ENCODE measurements around the gene MAP3K21.

MAP3K21 gene

DNA sequence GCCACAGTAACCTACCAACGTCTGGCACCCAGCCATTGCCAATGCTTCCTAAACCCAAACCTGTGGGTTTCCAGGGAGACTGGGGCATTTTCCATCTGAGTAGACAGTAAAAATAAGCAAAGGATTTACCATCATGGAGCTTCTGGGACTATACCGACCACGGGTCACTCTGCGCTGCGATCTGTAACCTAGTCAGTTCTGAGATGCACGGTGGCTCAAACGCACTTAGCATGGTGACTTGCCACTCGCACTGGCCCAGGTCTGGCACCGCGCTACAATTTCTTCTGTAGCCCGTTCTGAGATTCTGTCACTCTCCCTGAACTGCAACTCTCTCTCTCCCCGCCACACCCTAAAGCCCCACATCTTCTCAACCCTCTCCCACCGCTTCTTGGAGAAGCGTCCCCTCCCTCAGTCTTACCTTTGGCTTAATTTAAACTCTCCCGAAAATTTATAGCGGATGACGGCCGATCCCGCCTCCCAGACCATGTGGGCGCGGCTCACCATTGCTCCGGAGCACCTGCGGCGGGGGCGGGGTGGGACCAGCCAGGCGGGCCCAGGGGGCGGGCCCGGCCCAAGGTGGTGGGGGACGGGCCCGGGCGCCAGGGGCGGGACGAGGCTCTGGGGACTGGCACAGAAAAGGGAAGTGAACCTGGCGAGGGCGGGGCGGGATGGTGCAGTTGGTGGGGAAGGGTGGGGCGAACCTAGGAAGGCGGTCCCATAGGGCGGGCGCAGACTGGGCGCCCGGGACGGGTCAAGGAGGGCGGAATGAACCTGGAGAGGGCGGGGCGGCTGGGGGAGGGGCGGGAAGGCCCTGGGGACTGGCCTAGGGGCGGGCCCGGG, 493 bp upstream of the MAP3K21 start:
- peak; percentile 97 for DNase-seq

DNA sequence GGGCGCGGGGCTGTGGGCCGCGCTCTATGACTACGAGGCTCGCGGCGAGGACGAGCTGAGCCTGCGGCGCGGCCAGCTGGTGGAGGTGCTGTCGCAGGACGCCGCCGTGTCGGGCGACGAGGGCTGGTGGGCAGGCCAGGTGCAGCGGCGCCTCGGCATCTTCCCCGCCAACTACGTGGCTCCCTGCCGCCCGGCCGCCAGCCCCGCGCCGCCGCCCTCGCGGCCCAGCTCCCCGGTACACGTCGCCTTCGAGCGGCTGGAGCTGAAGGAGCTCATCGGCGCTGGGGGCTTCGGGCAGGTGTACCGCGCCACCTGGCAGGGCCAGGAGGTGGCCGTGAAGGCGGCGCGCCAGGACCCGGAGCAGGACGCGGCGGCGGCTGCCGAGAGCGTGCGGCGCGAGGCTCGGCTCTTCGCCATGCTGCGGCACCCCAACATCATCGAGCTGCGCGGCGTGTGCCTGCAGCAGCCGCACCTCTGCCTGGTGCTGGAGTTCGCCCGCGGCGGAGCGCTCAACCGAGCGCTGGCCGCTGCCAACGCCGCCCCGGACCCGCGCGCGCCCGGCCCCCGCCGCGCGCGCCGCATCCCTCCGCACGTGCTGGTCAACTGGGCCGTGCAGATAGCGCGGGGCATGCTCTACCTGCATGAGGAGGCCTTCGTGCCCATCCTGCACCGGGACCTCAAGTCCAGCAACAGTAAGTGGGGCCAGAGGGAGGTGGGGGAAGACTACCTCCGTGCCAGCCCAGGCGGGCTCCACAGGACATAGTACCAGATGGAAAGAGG, 808 bp downstream of the MAP3K21 start:
- DNase-seq, result peak; percentile 61

DNA sequence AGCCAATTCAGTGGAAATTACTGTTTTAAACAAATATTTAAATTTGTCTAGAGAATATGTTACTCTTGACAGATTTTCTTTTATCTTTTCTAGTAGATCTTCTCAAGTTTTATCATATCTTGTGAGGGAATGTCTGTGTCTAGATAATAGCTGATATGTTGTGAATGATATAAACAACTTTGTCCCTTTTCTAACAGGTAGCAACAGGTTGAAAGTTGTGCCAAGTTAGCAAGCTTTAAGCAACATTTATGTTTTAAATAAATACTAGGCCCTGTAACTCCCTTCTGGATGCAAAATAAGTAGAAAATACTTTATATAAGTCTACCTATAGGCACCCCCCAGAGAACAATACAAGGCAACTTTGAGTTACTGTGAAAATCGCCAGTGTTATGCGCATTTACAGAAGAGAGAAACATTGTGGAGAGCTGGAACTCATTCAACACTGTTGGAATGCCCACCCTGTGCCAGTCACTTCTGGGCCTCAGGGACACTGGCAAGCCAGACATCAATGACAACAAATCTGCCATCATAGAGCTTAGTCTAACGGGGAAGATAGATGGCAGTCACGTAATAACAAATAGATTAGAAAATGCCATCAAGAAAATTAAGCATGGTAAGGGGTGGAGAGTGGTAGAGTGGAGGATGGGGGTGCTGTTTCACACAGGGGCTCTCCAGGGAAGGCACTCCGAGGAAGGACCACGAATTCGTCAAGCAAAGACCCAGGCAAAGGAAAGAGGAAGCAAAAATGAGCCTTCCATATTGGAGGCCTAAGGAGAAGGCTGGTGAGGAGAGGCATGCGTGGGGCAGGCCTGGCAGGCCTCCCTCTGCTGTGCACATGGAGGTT, 4.4 kb downstream of the MAP3K21 start:
- DNase-seq, result no peak

DNA sequence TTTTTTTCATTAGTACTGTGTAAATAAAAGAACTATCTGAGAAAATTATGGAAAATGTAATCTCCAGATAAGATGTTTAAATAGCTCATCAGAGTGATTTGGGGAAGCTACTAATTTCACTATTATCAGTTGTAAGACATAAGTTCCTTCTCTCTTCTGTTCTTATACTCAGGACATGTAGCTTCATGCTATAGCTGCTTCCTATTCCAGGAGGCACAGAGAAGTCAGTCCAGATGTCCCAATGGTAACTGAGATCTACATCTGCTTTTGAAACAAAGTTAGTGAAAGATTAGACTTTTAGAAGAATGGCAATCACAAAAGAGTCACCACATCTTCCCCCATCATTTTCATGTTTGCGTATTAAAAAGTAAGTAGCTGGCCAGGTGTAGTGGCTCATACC, 5.6 kb downstream of the MAP3K21 start:
- peak; percentile 36 for DNase-seq

DNA sequence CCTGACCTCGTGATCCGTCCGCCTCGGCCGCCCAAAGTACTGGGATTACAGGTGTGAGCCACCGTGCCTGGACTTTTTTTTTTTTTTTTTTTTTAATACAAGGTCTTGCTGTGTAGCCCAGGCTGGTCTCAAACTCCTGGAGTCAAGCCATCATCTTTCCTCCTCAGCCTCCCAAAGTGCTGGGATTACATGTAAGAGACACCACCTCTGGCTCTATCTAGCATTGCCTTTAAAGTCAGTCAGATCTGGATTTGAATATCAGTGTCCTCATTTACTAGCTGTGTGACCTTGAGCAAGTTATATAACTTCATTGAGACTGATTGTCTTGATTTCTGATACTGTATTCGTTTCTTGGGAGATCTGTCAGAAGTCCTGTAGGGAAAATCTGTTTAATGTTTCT, 6.6 kb downstream of the MAP3K21 start:
- DNase-seq, result no peak

DNA sequence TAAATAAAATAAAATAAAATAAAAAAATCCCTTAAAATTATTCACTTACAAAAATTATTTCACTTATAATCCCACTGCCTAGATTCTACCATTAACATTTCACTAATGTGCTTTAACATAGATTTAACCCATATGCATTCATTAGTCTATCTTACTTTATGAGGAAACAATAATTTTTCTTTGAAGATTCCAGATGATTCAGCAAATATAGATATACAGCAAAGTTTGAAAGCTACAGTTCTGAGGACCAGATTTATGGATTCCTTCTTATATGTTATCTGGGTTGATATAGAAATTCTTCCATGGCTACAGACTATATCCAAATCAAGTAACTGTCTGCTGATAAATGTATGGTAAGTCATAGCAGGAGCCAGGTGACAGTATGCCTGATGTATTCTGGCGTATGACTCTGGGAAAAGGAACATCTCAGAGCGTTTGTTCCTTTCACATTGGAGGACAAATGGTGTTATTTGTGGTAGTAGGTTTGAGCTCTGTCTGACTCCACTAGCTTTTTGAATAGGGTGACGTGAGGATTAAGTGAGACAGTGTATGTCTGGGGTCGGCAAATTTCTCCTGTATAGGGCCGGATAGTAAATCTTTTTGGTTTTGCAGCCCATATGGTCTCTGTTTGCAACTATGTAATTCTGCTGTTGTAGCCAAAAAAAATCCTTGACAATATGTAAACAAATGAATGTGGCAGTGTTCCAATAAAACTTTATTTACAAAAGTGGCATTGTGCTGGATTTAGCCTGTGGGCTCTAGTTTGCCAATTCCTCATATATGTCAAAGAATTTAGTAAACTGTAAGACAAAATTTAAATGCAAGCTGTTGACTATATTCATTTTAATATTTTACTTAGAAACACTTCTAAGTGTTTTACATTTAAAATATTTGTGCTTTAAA, 9.3 kb downstream of the MAP3K21 start:
- no peak for DNase-seq

DNA sequence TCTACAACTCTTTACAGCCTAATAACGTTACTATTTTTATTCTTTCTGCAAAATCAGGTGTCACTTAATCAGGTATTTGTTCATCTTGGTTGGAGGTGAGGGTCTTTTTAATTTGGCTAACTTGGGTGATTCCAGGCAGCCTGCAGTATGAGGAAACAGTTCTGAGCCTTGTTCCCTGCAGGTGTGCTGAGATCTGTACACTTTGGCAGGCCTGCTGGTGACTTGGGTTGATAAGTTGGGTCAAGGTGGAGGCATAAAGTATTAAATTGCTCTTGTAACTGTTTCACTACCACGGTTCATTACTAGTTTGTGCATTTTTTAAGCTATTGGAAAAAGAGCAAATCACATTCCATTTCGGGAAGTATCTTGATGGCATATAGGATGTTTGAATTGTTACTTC, 10.0 kb downstream of the MAP3K21 start:
- DNase-seq, result no peak

DNA sequence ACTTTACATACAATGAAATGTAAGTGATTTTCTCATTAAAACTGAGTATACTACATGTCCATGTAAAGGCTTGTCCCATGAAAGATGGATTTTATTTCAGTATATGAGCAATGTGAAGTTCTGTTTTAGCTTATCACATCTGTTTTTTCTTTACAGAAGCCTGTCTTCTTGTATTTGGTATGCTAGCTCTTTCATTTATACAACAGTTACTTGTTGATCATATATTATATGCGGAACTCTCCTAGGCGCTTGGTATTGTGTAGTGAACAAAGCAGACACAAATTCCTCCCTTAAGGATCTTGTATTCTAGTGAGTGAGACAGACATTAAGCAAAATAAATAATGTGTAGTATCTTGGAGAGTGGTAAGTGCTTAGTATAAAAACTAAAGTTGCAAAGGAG, 10.6 kb downstream of the MAP3K21 start:
- DNase-seq, result no peak

DNA sequence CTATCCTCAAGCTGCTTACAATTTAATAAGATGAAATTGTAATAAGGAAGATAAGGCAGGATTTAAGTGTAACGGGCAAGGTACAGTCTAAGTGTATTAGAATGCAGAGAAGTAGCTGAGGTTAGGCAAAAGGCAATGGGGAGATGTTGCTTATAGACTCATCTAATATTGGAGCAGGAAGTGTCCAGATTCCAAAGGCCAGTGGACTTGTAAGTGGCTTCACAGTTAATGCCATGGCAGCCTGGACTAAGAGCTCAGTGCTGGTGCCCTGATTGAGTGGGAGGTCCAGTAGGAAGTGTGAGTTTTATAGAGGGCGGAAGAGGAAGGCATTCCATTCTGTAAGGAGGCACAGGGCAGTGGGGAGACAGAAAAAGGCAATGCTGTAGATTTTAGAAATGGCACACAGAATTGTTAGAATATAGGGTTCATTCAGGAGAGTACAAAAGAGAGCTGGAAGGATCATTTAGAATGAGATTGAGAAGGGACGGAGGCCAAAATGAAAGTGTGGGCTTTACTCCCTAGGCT, 12.6 kb downstream of the MAP3K21 start:
- no peak for DNase-seq

DNA sequence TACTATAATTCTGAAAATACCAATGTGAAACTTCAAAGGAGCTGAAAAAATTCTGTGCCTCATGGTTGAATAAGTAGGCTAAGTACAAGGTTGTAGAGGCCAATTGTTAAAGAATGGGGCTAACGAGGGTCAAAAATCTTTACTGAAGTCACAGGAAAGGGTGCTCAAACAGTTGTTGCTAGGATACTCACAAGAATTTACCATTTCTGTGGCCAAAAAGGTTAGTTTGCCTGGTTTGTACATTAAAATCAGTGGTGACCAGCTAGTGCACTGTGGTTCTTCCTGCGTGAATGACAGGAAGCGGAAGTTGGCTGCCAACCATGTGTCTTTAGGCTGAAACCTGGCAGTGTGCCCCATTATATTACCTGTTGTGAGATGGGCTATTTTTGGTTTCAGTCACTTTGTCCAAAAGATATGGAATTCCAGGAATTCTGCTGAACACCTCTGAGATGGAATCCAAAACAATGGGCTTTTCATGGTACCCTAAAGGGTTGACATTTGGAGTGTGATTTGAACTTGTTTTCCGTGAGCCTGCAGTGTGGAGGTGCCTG, 13.5 kb downstream of the MAP3K21 start:
- peak; percentile 47 for DNase-seq

DNA sequence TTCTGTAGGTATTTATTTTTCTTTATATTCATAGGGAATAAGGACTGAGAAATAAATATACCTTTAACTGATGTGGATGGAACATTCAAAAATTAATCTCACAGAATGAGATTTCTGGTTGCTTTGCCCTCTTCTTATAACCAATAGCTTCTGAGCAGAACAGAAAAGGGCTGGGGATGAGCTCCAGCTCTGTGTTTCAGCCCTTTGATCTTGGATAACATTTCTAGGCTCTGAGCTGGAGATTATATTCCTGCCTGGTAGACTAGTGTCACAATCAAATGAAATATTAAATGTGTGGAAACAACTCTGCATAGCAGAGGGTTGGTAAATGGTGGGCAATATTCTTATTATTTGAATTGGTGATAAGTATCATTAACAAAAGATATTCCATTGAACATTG, 14.6 kb downstream of the MAP3K21 start:
- no peak for DNase-seq

DNA sequence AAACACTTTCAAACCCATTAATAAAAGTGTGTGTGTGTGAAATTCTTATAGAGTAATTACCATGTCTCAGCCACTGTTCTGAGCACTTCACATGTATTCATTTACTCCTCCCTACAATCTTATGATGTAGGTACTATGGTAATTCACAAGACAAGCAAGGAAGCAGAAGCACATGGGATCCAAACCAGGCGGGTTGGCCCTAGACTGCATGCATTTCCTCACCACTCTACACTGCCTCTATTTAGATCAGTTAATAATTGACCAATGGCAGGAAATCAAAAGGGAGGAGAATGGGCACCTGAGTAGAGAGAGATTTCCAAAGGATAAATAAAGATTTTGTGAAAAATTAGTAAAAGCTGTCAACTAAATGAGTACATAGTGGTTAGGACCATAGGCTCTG, 15.7 kb downstream of the MAP3K21 start:
- no peak for DNase-seq

DNA sequence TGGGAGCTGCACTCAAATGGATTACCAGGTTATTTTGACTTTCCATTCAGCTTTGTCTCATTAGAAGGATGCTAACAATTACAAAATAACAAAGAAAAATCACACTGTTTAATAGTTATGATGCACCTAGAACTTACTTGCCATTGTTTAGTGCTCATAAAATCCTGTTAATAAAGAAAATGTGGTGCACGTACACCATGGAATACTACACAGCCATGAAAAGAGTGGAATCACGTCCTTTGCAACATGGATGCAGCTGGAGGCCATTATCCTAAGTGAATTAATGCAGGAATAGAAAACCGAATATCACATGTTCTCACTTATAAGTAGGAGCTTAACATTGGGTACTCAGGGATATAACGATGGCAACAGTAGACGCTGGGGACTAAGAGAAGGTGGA, 19.8 kb downstream of the MAP3K21 start:
- no peak for DNase-seq

DNA sequence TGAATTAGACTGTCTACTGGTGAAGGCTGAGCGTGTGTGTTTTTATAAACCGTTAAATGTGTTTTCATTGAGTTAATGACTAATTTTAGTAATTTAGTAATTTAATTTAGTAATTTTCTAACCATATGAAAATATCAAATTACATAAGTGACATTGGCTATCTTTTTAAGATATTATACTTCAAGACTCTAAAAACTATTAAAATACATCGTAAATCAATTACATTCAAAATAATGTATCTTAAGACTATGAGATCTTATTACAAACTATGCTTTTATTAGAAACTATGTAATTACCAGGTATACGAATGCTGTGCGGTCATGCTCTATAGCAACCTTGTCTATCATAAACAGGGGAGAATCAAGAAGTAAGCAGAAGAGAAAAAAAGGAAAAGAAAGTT, 21.6 kb downstream of the MAP3K21 start:
- DNase-seq, result no peak

DNA sequence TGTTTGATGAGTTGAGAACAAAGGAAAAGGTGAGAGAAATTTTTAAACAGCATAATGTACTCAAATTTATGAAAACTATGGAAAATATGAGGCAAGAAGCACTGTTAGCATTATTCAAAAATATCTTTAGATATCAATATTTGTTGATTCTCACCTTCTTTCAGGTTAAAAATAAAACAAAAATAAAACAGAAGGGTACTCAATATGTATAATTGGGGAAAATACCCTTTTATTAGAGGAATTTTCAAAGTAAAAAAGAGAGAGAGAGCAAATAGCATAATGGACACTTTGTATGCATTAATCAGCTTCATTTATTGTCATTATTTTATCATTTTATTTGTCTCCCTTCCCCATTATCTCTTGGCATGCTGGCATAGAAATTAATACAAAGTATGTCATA, 27.5 kb downstream of the MAP3K21 start:
- no peak for DNase-seq

DNA sequence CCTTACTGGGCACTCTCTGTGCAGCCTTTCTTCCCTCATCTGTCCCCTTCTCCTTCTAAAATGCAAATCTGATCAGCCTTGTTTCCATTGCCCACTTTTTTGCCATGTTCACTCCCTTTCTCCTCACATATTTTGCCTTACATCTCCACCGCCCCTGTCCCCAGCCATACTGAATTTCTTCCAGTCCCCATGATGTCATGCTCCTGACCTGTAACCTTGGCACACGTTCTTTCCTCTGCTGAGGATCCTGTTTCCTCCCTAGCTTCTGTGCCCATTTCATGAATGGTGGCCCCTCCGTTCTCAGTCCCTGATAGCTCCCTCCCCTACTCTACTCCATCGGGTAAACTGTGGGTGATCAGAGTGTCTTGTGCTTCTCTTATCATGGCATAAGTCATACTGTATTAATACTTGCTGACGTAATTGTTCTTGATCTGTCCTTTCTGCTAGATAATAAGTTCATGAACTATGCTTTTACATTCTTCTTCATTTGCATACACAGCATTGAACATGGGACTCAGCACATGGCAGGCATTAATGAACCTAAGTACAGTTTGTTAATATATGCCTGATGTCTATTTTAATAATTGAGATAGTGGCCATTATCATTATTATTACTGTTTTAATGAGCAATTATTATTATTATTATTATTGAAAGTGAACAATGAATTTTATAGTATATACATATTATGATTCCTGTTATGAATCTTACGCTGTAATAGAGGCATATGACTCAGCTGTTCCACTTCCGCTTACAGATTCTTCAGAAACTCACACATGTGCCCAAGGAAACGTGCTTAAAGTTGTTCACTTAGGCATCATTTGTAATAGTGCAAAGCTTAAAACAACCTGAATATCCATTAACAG, 28.5 kb downstream of the MAP3K21 start:
- peak; percentile 32 for DNase-seq

DNA sequence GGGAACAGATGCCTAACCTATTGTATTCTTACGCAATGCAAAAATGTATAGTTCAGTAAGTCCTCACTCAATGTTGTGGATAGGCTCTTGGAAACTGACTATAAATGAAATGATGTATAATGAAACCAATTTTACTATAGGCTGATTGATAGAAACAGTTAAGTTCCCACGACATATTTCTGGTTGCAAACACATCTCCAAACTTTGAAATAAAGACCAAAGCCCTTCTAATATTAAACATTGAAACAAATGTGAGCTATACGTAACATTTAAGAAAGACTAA, 29.1 kb downstream of the MAP3K21 start:
- no peak for DNase-seq

DNA sequence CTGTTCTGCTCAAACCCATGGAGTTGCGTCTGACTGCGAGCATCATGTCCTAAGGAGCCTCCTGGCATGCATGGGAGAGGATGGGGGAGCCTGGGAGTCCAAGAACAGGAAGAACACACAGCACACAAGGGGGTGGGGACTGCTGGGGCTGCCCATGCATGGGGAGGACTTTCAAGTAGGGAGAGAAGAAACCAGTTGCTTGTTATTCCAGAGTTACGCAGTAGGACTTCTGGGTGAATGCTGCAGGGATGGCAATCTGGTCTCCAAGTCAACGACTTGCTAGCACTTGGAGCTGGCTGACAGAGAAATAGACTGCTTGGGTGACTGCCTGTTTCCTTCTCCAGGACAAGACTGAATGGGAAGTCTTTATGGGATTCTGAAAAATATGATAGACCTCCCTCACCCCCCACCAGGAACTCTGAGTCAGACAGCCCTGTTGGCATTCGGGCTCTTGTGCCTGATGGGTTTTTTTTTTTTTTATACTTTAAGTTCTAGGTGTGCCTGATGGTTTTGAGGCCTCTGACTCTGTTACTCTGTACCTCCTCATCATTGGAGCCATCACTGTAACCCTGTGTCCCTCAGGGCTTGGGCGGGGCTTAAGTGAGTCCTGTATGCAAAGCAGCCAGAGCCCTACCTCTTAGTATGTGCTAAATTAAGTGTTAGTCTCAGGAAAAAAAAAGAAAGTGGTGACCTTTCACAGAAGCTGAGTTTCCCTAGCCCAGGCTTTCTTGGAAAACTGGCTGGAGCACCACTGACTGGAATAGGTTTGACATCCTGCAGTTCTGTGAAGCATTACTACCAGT, 30.3 kb downstream of the MAP3K21 start:
- no peak for DNase-seq

DNA sequence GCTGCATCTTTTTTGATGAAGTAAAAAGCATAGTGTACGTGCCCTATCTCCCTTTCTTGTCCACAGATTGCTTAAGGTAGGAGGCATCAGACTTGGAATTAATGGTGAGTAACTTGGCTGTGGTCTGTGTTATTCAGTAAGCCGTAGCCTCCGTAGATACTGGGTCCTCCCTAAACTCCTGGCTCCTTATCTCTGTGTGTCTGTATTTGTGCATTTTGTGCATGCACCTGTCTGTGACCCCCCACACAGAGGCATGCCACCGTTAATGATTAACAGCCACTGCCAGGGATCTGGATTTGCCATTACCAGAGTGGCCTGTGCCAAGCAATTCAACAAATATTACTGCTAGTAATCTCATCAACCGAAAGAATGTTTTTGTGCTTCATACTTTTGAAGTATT, 31.9 kb downstream of the MAP3K21 start:
- no peak for DNase-seq

DNA sequence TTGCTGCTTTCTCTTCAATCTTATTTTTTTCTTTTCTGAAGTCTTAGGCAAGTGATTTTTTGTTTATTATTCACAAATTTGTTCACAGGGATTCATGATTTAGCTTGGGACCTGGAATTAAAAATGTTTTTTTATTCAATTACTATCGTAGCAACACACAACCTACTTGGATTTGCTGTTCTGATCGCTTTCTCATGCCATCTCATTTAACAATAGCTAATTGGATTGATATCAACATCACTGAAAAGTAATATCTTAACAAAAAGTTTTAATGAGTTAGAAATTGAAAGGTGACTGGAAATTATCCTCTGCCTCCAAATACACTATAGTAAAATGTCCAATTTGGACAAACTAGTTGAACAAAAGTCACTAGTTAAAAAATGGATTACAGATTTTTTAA, 32.4 kb downstream of the MAP3K21 start:
- no peak for DNase-seq

Data from hematopoietic multipotent progenitor cell treated with erythropoietin and hydrocortisone succinate and interleukin-3 and kit ligand, for 4 days (in vitro differentiated cells).